HepG2 (cell line): ENCODE data around the gene TMEM50B. TPM values are rescaled to one million over a fixed set of nuclear protein-coding genes. Genes with fewer than 3 reads are reported as not detected.

Experiments
- ARNTL ChIP-seq: sonication (generic); formaldehyde crosslinking; IDR thresholded peaks from 2 replicates; pipeline ENCODE4 v1.4.0; 2020; ENCODE audit warnings: mild to moderate bottlenecking, missing genetic modification reagents
- CBFB ChIP-seq: sonication (generic); formaldehyde crosslinking; IDR thresholded peaks from 2 replicates; pipeline ENCODE4 v1.4.0; 2020; ENCODE audit warnings: missing genetic modification reagents
- GLI4 ChIP-seq: sonication (generic); formaldehyde crosslinking; IDR thresholded peaks from 2 replicates; pipeline ENCODE4 v1.5.1; 2020; ENCODE audit warnings: missing genetic modification reagents, mild to moderate bottlenecking, moderate library complexity, borderline replicate concordance
- KAT7 ChIP-seq: IDR thresholded peaks from 2 replicates; pipeline ENCODE4 v1.6.1; 2018; ENCODE audit warnings: borderline replicate concordance, missing compliant biosample characterization
- KAT8 ChIP-seq: IDR thresholded peaks from 2 replicates; pipeline ENCODE4 v1.6.1; 2016; ENCODE audit warnings: missing genetic modification reagents, missing compliant biosample characterization
- KLF11 ChIP-seq: IDR thresholded peaks from 2 replicates; pipeline ENCODE4 v1.6.1; 2016; ENCODE audit warnings: missing compliant biosample characterization
- MBNL3 ChIP-seq: fragments of 250-450 bp; sonication (Bioruptor Pico); conservative IDR thresholded peaks from 2 replicates; pipeline ENCODE4 v1.8.0; 2022; ENCODE audit warnings: mild to moderate bottlenecking, inconsistent platforms
- NFE2L2 ChIP-seq: fragments of 150-350 bp; IDR thresholded peaks from 2 replicates; pipeline ENCODE4 v1.6.1; 2014; ENCODE audit warnings: low read length
- PCBP1 ChIP-seq: fragments of 200-400 bp; formaldehyde crosslinking; IDR thresholded peaks from 2 replicates; pipeline ENCODE4 v1.6.1; 2017; ENCODE audit warnings: mild to moderate bottlenecking, low read depth, low read length, borderline replicate concordance
- PLSCR1 ChIP-seq: sonication (generic); formaldehyde crosslinking; IDR thresholded peaks from 2 replicates; pipeline ENCODE4 v1.5.0; 2020; ENCODE audit warnings: missing genetic modification reagents, mild to moderate bottlenecking, borderline replicate concordance
- TBP ChIP-seq: sonication (generic); formaldehyde crosslinking; IDR thresholded peaks from 2 replicates; pipeline ENCODE4 v1.5.0; 2020; ENCODE audit warnings: missing genetic modification reagents
- TOE1 ChIP-seq: sonication (generic); formaldehyde crosslinking; IDR thresholded peaks from 2 replicates; pipeline ENCODE4 v1.4.0; 2020; ENCODE audit warnings: mild to moderate bottlenecking, missing genetic modification reagents
- ZFAT ChIP-seq: sonication (generic); formaldehyde crosslinking; conservative IDR thresholded peaks from 2 replicates; pipeline ENCODE4 v1.8.1; 2023; ENCODE audit warnings: missing genetic modification reagents, inconsistent platforms
- ZFP36 ChIP-seq: fragments of 150-350 bp; IDR thresholded peaks from 2 replicates; pipeline ENCODE4 v1.6.1; 2018; ENCODE audit warnings: borderline replicate concordance, low read length, low read depth; ENCODE audit not compliant: partially characterized antibody
- ZFP41 ChIP-seq: sonication (generic); formaldehyde crosslinking; IDR thresholded peaks from 2 replicates; pipeline ENCODE4 v1.4.0; 2020; ENCODE audit warnings: mild to moderate bottlenecking, missing genetic modification reagents, borderline replicate concordance
- ZNF296 ChIP-seq: sonication (generic); formaldehyde crosslinking; conservative IDR thresholded peaks from 2 replicates; pipeline ENCODE4 v1.5.0; 2020; ENCODE audit warnings: mild to moderate bottlenecking, missing genetic modification reagents
- ZNF317 ChIP-seq: sonication (generic); formaldehyde crosslinking; IDR thresholded peaks from 2 replicates; pipeline ENCODE4 v1.5.0; 2020; ENCODE audit warnings: mild to moderate bottlenecking, missing genetic modification reagents
- ZNF746 ChIP-seq: sonication (generic); formaldehyde crosslinking; IDR thresholded peaks from 2 replicates; pipeline ENCODE4 v1.8.0; 2022; ENCODE audit warnings: mild to moderate bottlenecking, missing genetic modification reagents
- ZNF781 ChIP-seq: sonication (generic); formaldehyde crosslinking; IDR thresholded peaks from 2 replicates; pipeline ENCODE4 v1.5.1; 2020; ENCODE audit warnings: borderline replicate concordance, mild to moderate bottlenecking, missing genetic modification reagents; ENCODE audit errors: not compliant biosample characterization
- ZSCAN25 ChIP-seq: sonication (generic); formaldehyde crosslinking; IDR thresholded peaks from 2 replicates; pipeline ENCODE4 v1.8.0; 2022; ENCODE audit warnings: mild to moderate bottlenecking, missing genetic modification reagents
- polyA plus RNA-seq, 8 experiments: library from polyadenylated mRNA; depleted of rRNA in 3 of 8; stranded (reverse) in 7 of 8; unstranded in 1 of 8; fragments of >200 nt; fragmentation: Illumina TruSeq in 4 of 8; extraction: Trizol in 4 of 8; gene quantifications; 2 replicates each; pipeline versions ENCODE4 v1.2.1 to v1.2.3, GENCODE V29; 2011 to 2016; ENCODE audit warnings: low read depth in 4 of 8, missing spikeins in 1 of 8, mixed read lengths in 1 of 8; ENCODE audit not compliant: insufficient read depth in 1 of 8
- total RNA-seq, 5 experiments: library from RNA; depleted of rRNA; stranded (reverse); fragments of >200 nt; fragmentation: Illumina TruSeq; extraction: Trizol; gene quantifications; 2 replicates each; pipeline ENCODE4 v1.2.3, GENCODE V29; 2016; ENCODE audit warnings: low read depth in 1 of 5
- TF ChIP-seq, protein P1 (sequence below), 2 experiments: IDR thresholded peaks; 2 replicates each; pipeline ENCODE4 v1.6.1; 2011 to 2012; ENCODE audit warnings: low read length in 2 of 2, borderline replicate concordance in 1 of 2, low read depth in 1 of 2, mild to moderate bottlenecking in 1 of 2, moderate library complexity in 1 of 2
- TF ChIP-seq, protein P2 (sequence below): sonication (generic); formaldehyde crosslinking; conservative IDR thresholded peaks from 2 replicates; pipeline ENCODE4 v1.4.0; 2020; ENCODE audit warnings: missing genetic modification reagents
- TF ChIP-seq, protein P3 (sequence below): sonication (generic); formaldehyde crosslinking; IDR thresholded peaks from 2 replicates; pipeline ENCODE4 v1.9.0; 2021; ENCODE audit warnings: missing genetic modification reagents, mild to moderate bottlenecking, borderline replicate concordance

The TMEM50B gene
- total and polyA plus RNA-seq, 2 of the 13 experiments (the other 11 are each of a cell fraction or from before 2014, with no cell fraction given), result 29.9 to 46.3 TPM

- TF ChIP-seq ZNF317 (peak; percentile 26; the same call in 1 of the 2 replicates), ARNTL (CRISPR knock-in tag) (no peak; the same call in 1 of the 2 replicates), KLF11 (CRISPR knock-in tag) (no peak), KAT7 (peak; percentile 75; the same call in 1 of the 2 replicates), ZFP36 (no peak), ZNF746 (peak; percentile 22; the same call in 1 of the 2 replicates), NFE2L2 (no peak), TBP (CRISPR knock-in tag) (no peak), KAT8 (peak; percentile 43; the same call in 1 of the 2 replicates), CBFB (CRISPR knock-in tag) (no peak), TOE1 (no peak), ZFP41 (CRISPR knock-in tag) (no peak), ZNF296 (no peak), ZFAT (CRISPR knock-in tag) (no peak), ZNF781 (no peak), GLI4 (CRISPR knock-in tag) (no peak), ZSCAN25 (CRISPR knock-in tag) (no peak), PCBP1 (no peak), MBNL3 (no peak), PLSCR1 (no peak)
- TF ChIP-seq, protein P1, sequence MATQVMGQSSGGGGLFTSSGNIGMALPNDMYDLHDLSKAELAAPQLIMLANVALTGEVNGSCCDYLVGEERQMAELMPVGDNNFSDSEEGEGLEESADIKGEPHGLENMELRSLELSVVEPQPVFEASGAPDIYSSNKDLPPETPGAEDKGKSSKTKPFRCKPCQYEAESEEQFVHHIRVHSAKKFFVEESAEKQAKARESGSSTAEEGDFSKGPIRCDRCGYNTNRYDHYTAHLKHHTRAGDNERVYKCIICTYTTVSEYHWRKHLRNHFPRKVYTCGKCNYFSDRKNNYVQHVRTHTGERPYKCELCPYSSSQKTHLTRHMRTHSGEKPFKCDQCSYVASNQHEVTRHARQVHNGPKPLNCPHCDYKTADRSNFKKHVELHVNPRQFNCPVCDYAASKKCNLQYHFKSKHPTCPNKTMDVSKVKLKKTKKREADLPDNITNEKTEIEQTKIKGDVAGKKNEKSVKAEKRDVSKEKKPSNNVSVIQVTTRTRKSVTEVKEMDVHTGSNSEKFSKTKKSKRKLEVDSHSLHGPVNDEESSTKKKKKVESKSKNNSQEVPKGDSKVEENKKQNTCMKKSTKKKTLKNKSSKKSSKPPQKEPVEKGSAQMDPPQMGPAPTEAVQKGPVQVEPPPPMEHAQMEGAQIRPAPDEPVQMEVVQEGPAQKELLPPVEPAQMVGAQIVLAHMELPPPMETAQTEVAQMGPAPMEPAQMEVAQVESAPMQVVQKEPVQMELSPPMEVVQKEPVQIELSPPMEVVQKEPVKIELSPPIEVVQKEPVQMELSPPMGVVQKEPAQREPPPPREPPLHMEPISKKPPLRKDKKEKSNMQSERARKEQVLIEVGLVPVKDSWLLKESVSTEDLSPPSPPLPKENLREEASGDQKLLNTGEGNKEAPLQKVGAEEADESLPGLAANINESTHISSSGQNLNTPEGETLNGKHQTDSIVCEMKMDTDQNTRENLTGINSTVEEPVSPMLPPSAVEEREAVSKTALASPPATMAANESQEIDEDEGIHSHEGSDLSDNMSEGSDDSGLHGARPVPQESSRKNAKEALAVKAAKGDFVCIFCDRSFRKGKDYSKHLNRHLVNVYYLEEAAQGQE (IDR thresholded peaks at IDR 0.05; ENCODE audit: borderline replicate concordance in 1 of 2, low read depth in 1 of 2, low read length in 2 of 2), result no peak
- TF ChIP-seq, protein P2, sequence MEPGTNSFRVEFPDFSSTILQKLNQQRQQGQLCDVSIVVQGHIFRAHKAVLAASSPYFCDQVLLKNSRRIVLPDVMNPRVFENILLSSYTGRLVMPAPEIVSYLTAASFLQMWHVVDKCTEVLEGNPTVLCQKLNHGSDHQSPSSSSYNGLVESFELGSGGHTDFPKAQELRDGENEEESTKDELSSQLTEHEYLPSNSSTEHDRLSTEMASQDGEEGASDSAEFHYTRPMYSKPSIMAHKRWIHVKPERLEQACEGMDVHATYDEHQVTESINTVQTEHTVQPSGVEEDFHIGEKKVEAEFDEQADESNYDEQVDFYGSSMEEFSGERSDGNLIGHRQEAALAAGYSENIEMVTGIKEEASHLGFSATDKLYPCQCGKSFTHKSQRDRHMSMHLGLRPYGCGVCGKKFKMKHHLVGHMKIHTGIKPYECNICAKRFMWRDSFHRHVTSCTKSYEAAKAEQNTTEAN, result no peak
- TF ChIP-seq, protein P3, sequence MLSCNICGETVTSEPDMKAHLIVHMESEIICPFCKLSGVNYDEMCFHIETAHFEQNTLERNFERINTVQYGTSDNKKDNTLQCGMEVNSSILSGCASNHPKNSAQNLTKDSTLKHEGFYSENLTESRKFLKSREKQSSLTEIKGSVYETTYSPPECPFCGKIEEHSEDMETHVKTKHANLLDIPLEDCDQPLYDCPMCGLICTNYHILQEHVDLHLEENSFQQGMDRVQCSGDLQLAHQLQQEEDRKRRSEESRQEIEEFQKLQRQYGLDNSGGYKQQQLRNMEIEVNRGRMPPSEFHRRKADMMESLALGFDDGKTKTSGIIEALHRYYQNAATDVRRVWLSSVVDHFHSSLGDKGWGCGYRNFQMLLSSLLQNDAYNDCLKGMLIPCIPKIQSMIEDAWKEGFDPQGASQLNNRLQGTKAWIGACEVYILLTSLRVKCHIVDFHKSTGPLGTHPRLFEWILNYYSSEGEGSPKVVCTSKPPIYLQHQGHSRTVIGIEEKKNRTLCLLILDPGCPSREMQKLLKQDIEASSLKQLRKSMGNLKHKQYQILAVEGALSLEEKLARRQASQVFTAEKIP (CRISPR knock-in tag), result no peak
Observed at GRCh38 chr21:33412832-33413519, 66.8 kb downstream of the TMEM50B start (continued).
